CD4-positive, alpha-beta T cell (primary cell): Measurements from ENCODE around the gene NOL11. TPM values are rescaled to one million over a fixed set of nuclear protein-coding genes. Genes with fewer than 3 reads are reported as not detected.
"Not testable (repeated sequence)": the region's sequence is repeated elsewhere in the genome, so short reads cannot be mapped to it uniquely, and the experiment has no call there.

ENCODE experiments used
- ATAC-seq: fragments of 200-7000 bp; cut with Tn5 transposase; one replicate; pipeline ENCODE4 v1.10.0; 2022; ENCODE audit warnings: mild to moderate bottlenecking; ENCODE audit not compliant: poor library complexity
- CTCF ChIA-PET: fragments of 350-600 bp; sonication (Branson Sonifier 250); formaldehyde crosslinking; loops from one replicate; lab custom pipeline; 2021; ENCODE audit warnings: antibody characterized with exemption, inconsistent platforms; lab: Charles Lee
- POLR2A ChIA-PET: fragments of 350-600 bp; sonication (Branson Sonifier 250); formaldehyde crosslinking; loops from one replicate; lab custom pipeline; 2021; ENCODE audit warnings: antibody characterized with exemption, inconsistent platforms; lab: Charles Lee
- DNase-seq, 14 experiments: peaks; one replicate each; pipeline ENCODE4 v3.0.0-alpha.2; 2013 to 2020; ENCODE audit warnings: mixed read lengths in 2 of 14
- H3K27ac ChIP-seq, 2 donors: one replicate each; pipeline versions ENCODE4 v1.5.1 to v1.7.0; 2013; ENCODE audit warnings: low read length in 2 of 2, low read depth in 1 of 2, mild to moderate bottlenecking in 1 of 2
- H3K27me3 ChIP-seq, 2 experiments: 1 replicate in 1 of 2; 2 replicates in 1 of 2; pipeline versions ENCODE4 v1.6.1 to v1.7.0; 2013; ENCODE audit warnings: low read length in 2 of 2, control low read depth in 1 of 2, mild to moderate bottlenecking in 1 of 2, moderate library complexity in 1 of 2; ENCODE audit not compliant: insufficient read depth in 2 of 2, control insufficient read depth in 1 of 2
- H3K36me3 ChIP-seq: one replicate; pipeline ENCODE4 v1.6.1; 2013; ENCODE audit warnings: low read length, control low read depth; ENCODE audit not compliant: insufficient read depth
- H3K4me1 ChIP-seq: one replicate; pipeline ENCODE4 v1.6.1; 2013; ENCODE audit warnings: low read length, control low read depth; ENCODE audit not compliant: insufficient read depth
- H3K4me3 ChIP-seq: one replicate; pipeline ENCODE4 v1.5.1; 2013; ENCODE audit warnings: mild to moderate bottlenecking, low read length, moderate library complexity
- H3K9me3 ChIP-seq, 2 experiments: 1 replicate in 1 of 2; 2 replicates in 1 of 2; pipeline versions ENCODE4 v1.6.1 to v1.7.0; 2013; ENCODE audit warnings: low read length in 2 of 2, mild to moderate bottlenecking in 2 of 2, control low read depth in 1 of 2, moderate library complexity in 1 of 2; ENCODE audit not compliant: control insufficient read depth in 1 of 2, insufficient read depth in 1 of 2
- H3K27ac Mint-ChIP-seq: one replicate; pipeline ENCODE4 v1.8.0; 2020; ENCODE audit warnings: mixed read lengths
- H3K27me3 Mint-ChIP-seq: one replicate; pipeline ENCODE4 v1.8.0; 2021; ENCODE audit warnings: mixed read lengths
- H3K36me3 Mint-ChIP-seq: one replicate; pipeline ENCODE4 v1.8.0; 2021; ENCODE audit warnings: low read depth, mixed read lengths
- H3K4me1 Mint-ChIP-seq: one replicate; pipeline ENCODE4 v1.8.0; 2021; ENCODE audit warnings: low read depth, mixed read lengths
- H3K4me3 Mint-ChIP-seq: one replicate; pipeline ENCODE4 v1.8.0; 2020; ENCODE audit warnings: mild to moderate bottlenecking, mixed read lengths
- H3K9me3 Mint-ChIP-seq: one replicate; pipeline ENCODE4 v1.8.0; 2020; ENCODE audit warnings: mixed read lengths
- CTCF ChIP-seq: fragments of 200-600 bp; IDR thresholded peaks from one replicate; pipeline ENCODE4 v1.8.0; 2022; ENCODE audit warnings: antibody characterized with exemption, mild to moderate bottlenecking
- intact Hi-C, 2 experiments: fragments of 100-400 bp; cut with DNase I in 1 of 2; cut with micrococcal nuclease in 1 of 2; formaldehyde crosslinking; loops; one replicate each; pipeline versions ENCODE4 v1.15.1 to v1.9.0; 2023 to 2025; cut with DNase I, micrococcal nuclease
- total RNA-seq, 174 experiments: library from RNA in 2 of 174; stranded (reverse) in 2 of 174; gene quantifications; one replicate each; pipeline ENCODE4 v1.2.3 and lab custom pipeline; 2021 to 2026

The NOL11 gene
- total RNA-seq, 2 experiments from 2014 or later, result 89.1 to 91.2 TPM

- no peaks in the 10 kb centered on the region for H3K27me3 ChIP-seq
- H3K36me3 Mint-ChIP-seq, result peaks cover 16% of the 10 kb centered on the region
- no peaks in the 10 kb centered on the region for H3K9me3 Mint-ChIP-seq
- H3K27ac Mint-ChIP-seq, result no peak overlapping the region
- CTCF ChIA-PET, result no interaction called here
- H3K9me3 ChIP-seq, result no peaks in the 10 kb centered on the region
- H3K4me1 ChIP-seq, result no peaks in the 10 kb centered on the region
- H3K4me3 Mint-ChIP-seq, result no peak overlapping the region
- no peaks in the 10 kb centered on the region for H3K4me1 Mint-ChIP-seq
- no peak overlapping the region for H3K4me3 ChIP-seq
- H3K27me3 Mint-ChIP-seq, result no peaks in the 10 kb centered on the region
- H3K36me3 ChIP-seq, result no peaks in the 10 kb centered on the region
- H3K27ac ChIP-seq, result no peak overlapping the region
- TF ChIP-seq CTCF, result no peak
- DNase-seq (no peak), ATAC-seq (no peak)
- POLR2A ChIA-PET, result interaction anchor here (1.3 kb wide), 1 partner anchor 16 kb away, joined by 4 read pairs; the partner anchor contains the start of gene NOL11
- intact Hi-C loops, result no loop called here
Observed at GRCh38 chr17:67700725-67701119, 17.0 kb upstream of the NOL11 start.

GRCh38 chr17:67702861-67703260 lies 14.9 kb upstream of the NOL11 start:
- ATAC-seq, H3K4me3 Mint-ChIP-seq, CTCF ChIA-PET, H3K36me3 Mint-ChIP-seq, H3K27ac ChIP-seq, H3K9me3 Mint-ChIP-seq, H3K27ac Mint-ChIP-seq, H3K27me3 ChIP-seq, H3K9me3 ChIP-seq, DNase-seq, intact Hi-C loops, H3K27me3 Mint-ChIP-seq, H3K4me1 Mint-ChIP-seq, H3K36me3 ChIP-seq, H3K4me1 ChIP-seq, H3K4me3 ChIP-seq, POLR2A ChIA-PET: not testable (repeated sequence)

GRCh38 chr17:67707442-67707841 lies 10.3 kb upstream of the NOL11 start:
- intact Hi-C loops, result no loop called here
- TF ChIP-seq CTCF, result no peak
- Mint-ChIP-seq H3K4me3 (no peak overlapping the region), H3K27me3 (peaks cover 11% of the 10 kb centered on the region), H3K36me3 (no peaks in the 10 kb centered on the region), H3K9me3 (no peaks in the 10 kb centered on the region), H3K27ac (no peak overlapping the region), H3K4me1 (no peaks in the 10 kb centered on the region)
- no peak overlapping the region for H3K27ac ChIP-seq
- POLR2A ChIA-PET, result no interaction called here
- DNase-seq (no peak), ATAC-seq (no peak)
- CTCF ChIA-PET, result interaction anchor here (0.5 kb wide), 1 partner anchor 96 kb away, joined by 4 read pairs; no protein-coding TSS in a partner anchor
- no peaks in the 10 kb centered on the region for H3K4me1 ChIP-seq
- no peak overlapping the region for H3K4me3 ChIP-seq
- no peaks in the 10 kb centered on the region for H3K27me3 ChIP-seq
- H3K36me3 ChIP-seq, result no peaks in the 10 kb centered on the region
- no peaks in the 10 kb centered on the region for H3K9me3 ChIP-seq

GRCh38 chr17:67708378-67708777 lies 9.4 kb upstream of the NOL11 start:
- ChIA-PET CTCF (no interaction called here), POLR2A (interaction anchor here (1.0 kb wide), 1 partner anchor 8 kb away, joined by 3 read pairs; no protein-coding TSS in a partner anchor)
- no peak for DNase-seq
- ATAC-seq, result no peak
- intact Hi-C loops, result no loop called here
- Mint-ChIP-seq H3K4me1 (no peaks in the 10 kb centered on the region), H3K36me3 (no peaks in the 10 kb centered on the region), H3K4me3 (no peak overlapping the region), H3K9me3 (no peaks in the 10 kb centered on the region), H3K27me3 (peaks cover 12% of the 10 kb centered on the region), H3K27ac (no peak overlapping the region)
- H3K4me1 ChIP-seq, result no peaks in the 10 kb centered on the region
- no peaks in the 10 kb centered on the region for H3K36me3 ChIP-seq
- H3K4me3 ChIP-seq, result no peak overlapping the region
- TF ChIP-seq CTCF, result no peak
- H3K9me3 ChIP-seq, result no peaks in the 10 kb centered on the region
- no peak overlapping the region for H3K27ac ChIP-seq
- H3K27me3 ChIP-seq, result no peaks in the 10 kb centered on the region
